HG02973 (cell line): ENCODE measurements around the gene RPL12.
A peak's percentile ranks its signal among the peaks of the same experiment; 100 is the strongest.
"Not testable (repeated sequence)": the region's sequence is repeated elsewhere in the genome, so short reads cannot be mapped to it uniquely, and the experiment has no call there.

ENCODE experiments used
- ATAC-seq: cut with Tn5 transposase; IDR thresholded peaks from one replicate; pipeline ENCODE4 v1.9.1; 2021; ENCODE audit warnings: moderate library complexity; ENCODE audit not compliant: unreplicated experiment

RPL12 gene

DNA sequence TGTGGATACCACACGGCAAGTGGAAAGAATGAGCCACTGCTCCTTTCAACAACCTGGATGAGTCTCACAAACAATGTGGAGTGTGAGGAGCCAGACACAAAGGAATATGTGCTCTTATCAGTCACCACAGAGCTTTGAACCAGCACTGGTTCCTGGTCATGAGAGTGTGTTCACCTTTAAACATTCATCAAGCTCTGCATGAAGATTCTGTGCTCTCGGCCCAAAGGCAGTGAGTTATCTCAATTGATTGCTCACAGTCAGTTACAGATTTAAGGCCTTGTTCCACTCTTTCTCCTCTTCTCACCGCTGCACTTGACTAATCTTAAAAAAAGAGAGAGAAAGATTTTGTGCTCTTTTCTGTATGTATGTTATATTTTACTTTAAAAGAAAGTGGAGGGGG is 19.5 kb upstream of the RPL12 start:
- no peak for ATAC-seq

DNA sequence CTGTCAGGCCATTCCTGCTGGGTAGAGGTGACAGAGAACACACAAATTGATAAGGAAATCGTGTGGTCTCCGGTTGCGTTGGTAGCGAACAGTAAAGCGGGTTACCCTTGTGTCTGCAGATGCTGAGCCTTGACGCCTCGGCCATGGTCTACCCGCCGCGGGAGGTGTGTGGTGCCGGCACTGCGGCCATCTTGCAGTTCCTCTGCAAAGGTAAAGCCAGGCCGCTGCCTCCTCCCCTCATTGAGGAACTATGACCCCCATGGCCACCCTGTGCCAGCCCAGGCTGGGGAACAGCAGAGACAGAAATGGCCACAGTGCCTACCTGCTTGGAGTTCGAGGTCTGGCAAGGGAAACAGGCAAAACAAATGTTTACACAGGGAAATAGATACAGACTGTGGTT is 16.4 kb upstream of the RPL12 start:
- no peak for ATAC-seq

GRCh38 chr9:127466407-127466917 is 15.3 kb upstream of the RPL12 start:
- not testable (repeated sequence) for ATAC-seq

GRCh38 chr9:127463911-127464310 is 12.7 kb upstream of the RPL12 start:
- no peak for ATAC-seq

- no peak for ATAC-seq
Measured at GRCh38 chr9:127463382-127463781, 12.2 kb upstream of the RPL12 start.

- no peak for ATAC-seq
Measured at GRCh38 chr9:127458921-127459320, 7.7 kb upstream of the RPL12 start.

GRCh38 chr9:127457191-127457878 is 6.1 kb upstream of the RPL12 start:
- no peak for ATAC-seq

DNA sequence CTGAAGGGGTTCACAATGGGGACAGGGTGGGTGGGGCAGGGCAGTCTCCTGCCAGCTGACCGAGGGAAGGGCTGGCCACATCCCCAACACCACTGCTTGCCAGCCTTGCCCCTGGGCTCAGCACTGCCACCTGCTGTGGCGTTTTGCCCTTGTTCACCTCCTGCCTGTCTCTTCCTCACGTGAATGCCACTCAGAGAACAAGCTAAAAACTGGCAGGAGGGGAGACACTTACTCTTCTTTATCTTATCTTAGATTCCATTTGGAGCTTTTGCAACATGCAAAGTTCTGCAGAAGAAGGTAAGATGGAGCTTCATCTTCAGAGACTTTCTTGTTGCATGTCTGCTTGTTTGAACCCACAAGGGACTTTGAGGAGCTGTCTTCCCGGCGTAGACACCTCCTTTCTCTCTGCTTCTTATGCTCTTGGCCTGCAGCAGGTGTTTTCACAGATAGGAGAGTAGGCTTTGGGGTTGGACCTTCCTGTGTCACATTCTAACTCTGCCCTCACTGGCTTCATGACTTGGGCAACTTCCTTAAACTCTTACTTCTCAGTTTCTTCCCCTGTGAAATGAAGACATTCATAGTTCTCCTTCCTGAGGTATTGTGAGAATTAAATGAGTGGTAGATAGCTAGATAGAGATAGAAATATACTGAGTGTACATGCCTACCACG is 4.3 kb upstream of the RPL12 start:
- no peak for ATAC-seq

DNA sequence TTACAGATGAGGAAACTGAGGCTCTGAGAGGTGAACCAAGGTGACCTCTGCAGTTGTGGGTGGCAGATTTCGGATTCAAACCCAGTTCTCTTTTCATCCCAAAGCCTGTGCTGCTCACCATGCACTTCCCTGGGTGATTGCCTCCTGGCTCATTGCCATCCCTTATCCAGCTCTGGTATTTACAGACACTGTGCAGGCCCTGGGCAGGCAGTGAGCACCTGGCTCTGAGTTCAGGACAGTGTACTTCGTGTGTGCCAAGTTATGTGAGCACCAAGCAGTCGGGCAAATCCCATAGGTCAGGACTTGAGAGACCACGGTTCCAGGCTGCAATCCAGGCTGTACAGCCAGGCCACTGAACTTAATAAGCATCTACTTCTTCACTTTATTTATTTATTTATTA is 1.5 kb upstream of the RPL12 start:
- no peak for ATAC-seq

DNA sequence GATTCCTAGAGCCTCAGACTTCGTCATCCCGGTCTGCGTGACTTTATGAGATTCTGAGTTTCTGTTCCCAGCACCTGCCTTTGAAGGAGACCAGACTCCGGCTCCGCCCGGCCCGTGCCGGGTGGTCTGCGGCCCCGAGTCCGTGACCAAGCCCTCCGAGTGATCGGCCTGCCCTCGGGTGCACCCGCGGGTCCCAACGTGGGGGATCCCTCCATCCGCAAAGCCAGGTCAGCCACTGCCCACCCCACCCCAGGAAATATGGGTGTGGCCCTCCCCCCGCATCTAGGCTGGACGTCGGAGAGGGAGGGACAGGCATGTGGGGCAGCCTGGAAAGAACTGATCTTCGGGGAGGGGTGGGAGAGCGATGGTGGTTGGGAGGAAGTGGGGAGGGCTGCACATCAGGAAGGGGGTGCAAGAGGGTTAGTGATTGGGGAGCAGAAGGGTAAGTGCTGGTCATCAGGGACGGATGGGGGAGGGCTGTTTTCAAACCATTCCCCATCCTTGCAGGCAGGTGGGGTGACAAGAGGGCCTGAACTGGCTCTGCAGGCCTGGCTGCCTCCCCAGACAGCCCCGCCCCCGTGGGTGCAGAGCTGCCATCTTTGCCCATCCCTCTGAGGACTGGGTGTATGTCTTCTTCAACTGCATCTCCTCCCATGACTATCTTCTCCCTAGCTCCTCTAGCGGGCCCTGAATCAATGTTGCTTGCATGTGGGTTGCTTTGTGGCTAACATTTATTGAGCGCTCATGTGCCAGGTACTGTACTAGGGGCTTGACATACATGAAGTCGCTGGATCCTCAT is 851 bp upstream of the RPL12 start:
- ATAC-seq = peak; percentile 12

DNA sequence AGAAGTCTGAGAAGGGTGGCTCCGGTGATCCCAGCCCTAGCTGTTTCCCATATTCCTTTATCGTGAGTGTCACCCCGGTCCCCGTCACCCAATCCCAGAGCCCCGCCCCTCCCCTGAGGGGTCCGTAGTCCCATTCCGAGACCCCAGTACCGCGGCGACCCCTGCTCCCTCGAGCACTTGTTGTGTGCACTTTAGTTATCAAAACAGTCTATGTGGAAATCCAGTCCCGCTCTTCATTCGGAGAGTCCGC is 327 bp upstream of the RPL12 start:
- peak; percentile 30 for ATAC-seq

GRCh38 chr9:127450243-127450760 is 904 bp downstream of the RPL12 start:
- no peak for ATAC-seq

GRCh38 chr9:127449332-127449966 is 1.8 kb downstream of the RPL12 start:
- ATAC-seq = no peak

GRCh38 chr9:127448112-127448805 is 2.9 kb downstream of the RPL12 start:
- no peak for ATAC-seq

- ATAC-seq = no peak
Measured at GRCh38 chr9:127447416-127448111, 3.6 kb downstream of the RPL12 start.

DNA sequence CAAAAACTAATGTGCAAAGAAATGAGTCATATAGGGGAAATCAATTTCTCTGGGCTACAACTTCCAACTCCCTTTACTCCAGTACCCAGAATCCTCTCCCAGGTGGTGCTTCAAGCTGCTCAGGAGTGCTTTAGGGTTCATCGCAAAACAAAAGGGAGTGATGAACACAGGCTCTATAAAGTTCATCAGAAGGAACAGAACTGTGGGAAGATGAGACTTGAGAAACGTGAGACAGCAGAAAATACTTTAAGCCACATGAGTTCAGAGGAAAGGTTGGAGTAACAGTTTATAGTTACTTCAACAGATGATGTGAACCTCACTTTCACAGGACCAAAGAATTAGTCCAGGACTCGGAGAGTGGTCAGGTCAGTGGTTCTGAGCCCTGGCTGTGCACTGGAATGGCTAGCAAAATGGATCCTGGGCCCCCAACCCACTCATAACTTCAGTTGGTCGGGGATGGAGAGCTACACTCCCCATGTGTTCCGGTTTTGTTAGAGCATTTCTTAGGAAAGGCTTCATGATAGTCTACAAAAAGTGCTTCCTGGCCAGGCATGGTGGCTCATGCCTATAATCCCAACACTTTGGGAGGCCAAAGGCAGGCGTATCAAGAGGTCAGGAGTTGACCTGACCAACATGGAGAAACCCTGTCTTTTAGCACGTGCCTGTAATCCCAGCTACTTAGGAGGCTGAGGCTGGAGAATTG is 4.3 kb downstream of the RPL12 start:
- ATAC-seq = no peak

- ATAC-seq = no peak
Measured at GRCh38 chr9:127445851-127446712, 5.1 kb downstream of the RPL12 start.
